MM.1S (cell line): ENCODE measurements around the gene TRIM69.

ENCODE experiments used
- DNase-seq: peaks from one replicate; pipeline ENCODE4 v3.0.0-alpha.2; 2015
- H2AFZ ChIP-seq: fragments of 300-600 bp; sonication (generic); 2 replicates; pipeline ENCODE4 v1.6.0; 2016; ENCODE audit warnings: antibody characterized with exemption, low read length
- H3F3A ChIP-seq: fragments of 300-600 bp; sonication (generic); 2 replicates; pipeline ENCODE4 v1.6.1; 2016; ENCODE audit warnings: mild to moderate bottlenecking, antibody characterized with exemption, low read length, moderate library complexity, mixed read lengths; ENCODE audit not compliant: insufficient read depth
- H3K27ac ChIP-seq: fragments of 300-600 bp; sonication (generic); 2 replicates; pipeline ENCODE4 v1.5.1; 2016; ENCODE audit warnings: mild to moderate bottlenecking, low read length
- H3K27me3 ChIP-seq: fragments of 300-600 bp; sonication (generic); replicated peaks from 2 replicates; pipeline ENCODE4 v1.6.0; 2016; ENCODE audit warnings: low read length; ENCODE audit not compliant: insufficient read depth
- H3K36me3 ChIP-seq: fragments of 300-600 bp; sonication (generic); replicated peaks from 2 replicates; pipeline ENCODE4 v1.6.1; 2016; ENCODE audit warnings: mild to moderate bottlenecking, low read length, mixed read lengths; ENCODE audit not compliant: insufficient read depth
- H3K4me1 ChIP-seq: fragments of 300-600 bp; sonication (generic); 2 replicates; pipeline ENCODE4 v1.6.1; 2016; ENCODE audit warnings: low read length, mixed read lengths
- H3K4me2 ChIP-seq: fragments of 300-600 bp; sonication (generic); 2 replicates; pipeline ENCODE4 v1.6.0; 2016; ENCODE audit warnings: low read depth, low read length
- H3K4me3 ChIP-seq: fragments of 300-600 bp; sonication (generic); 2 replicates; pipeline ENCODE4 v1.5.1; 2016; ENCODE audit warnings: low read length, mixed read lengths
- H3K79me2 ChIP-seq: fragments of 300-600 bp; sonication (generic); 2 replicates; pipeline ENCODE4 v1.6.1; 2016; ENCODE audit warnings: mixed run types, low read length, mixed read lengths
- H3K9ac ChIP-seq: fragments of 300-600 bp; sonication (generic); 2 replicates; pipeline ENCODE4 v1.6.1; 2016; ENCODE audit warnings: low read length, mixed read lengths
- H3K9me2 ChIP-seq: fragments of 300-600 bp; sonication (generic); replicated peaks from 2 replicates; pipeline ENCODE4 v1.6.1; 2016; ENCODE audit warnings: mild to moderate bottlenecking, low read length, mixed read lengths; ENCODE audit not compliant: insufficient read depth
- H3K9me3 ChIP-seq: fragments of 300-600 bp; sonication (generic); replicated peaks from 2 replicates; pipeline ENCODE4 v1.6.1; 2016; ENCODE audit warnings: mild to moderate bottlenecking, low read length, mixed read lengths; ENCODE audit not compliant: insufficient read depth
- H4K20me1 ChIP-seq: fragments of 300-600 bp; sonication (generic); 2 replicates; pipeline ENCODE4 v1.6.1; 2016; ENCODE audit warnings: mild to moderate bottlenecking, low read length, moderate library complexity, mixed read lengths; ENCODE audit not compliant: insufficient read depth
- CTCF ChIP-seq: fragments of 300-600 bp; sonication (generic); IDR thresholded peaks from 2 replicates; pipeline ENCODE4 v1.5.1; 2016; ENCODE audit warnings: antibody characterized with exemption, low read length, mixed read lengths
- EZH2 ChIP-seq: fragments of 300-600 bp; sonication (generic); optimal IDR thresholded peaks from 2 replicates; pipeline ENCODE3; 2017; ENCODE audit warnings: low read depth, mild to moderate bottlenecking, antibody characterized with exemption, low read length, mixed read lengths
- EZH2phosphoT487 ChIP-seq: fragments of 300-600 bp; sonication (generic); IDR thresholded peaks from 2 replicates; pipeline ENCODE4 v1.6.1; 2018; ENCODE audit warnings: antibody characterized with exemption, low read length

The TRIM69 gene

GRCh38 chr15:44711743-44712345 is 24.5 kb upstream of the TRIM69 start:
- peak overlapping the region; percentile 75 for H3K4me2 ChIP-seq
- peaks cover 42% of the 10 kb centered on the region for H3K4me1 ChIP-seq
- H3K36me3 ChIP-seq = peaks cover 18% of the 10 kb centered on the region
- no peak overlapping the region for H2AFZ ChIP-seq
- H3F3A ChIP-seq = peaks cover 52% of the 10 kb centered on the region
- peak overlapping the region; percentile 97 for H3K4me3 ChIP-seq
- no peaks in the 10 kb centered on the region for H3K27me3 ChIP-seq
- peak; percentile 43 for DNase-seq
- peak overlapping the region; percentile 97 for H3K27ac ChIP-seq
- no peaks in the 10 kb centered on the region for H3K9me3 ChIP-seq
- no peaks in the 10 kb centered on the region for H3K9me2 ChIP-seq
- peaks cover 44% of the 10 kb centered on the region for H4K20me1 ChIP-seq
- peak overlapping the region; percentile 97 for H3K9ac ChIP-seq
- TF ChIP-seq EZH2phosphoT487 = no peak
- TF ChIP-seq CTCF = no peak
- TF ChIP-seq EZH2 = no peak
- H3K79me2 ChIP-seq = peaks cover 58% of the 10 kb centered on the region

GRCh38 chr15:44712346-44713005 is 23.9 kb upstream of the TRIM69 start:
- H4K20me1 ChIP-seq = peaks cover 44% of the 10 kb centered on the region
- no peaks in the 10 kb centered on the region for H3K27me3 ChIP-seq
- peaks cover 58% of the 10 kb centered on the region for H3F3A ChIP-seq
- no peak overlapping the region for H2AFZ ChIP-seq
- H3K9ac ChIP-seq = peak overlapping the region; percentile 97
- peak overlapping the region; percentile 97; the same call in 1 of the 2 replicates for H3K27ac ChIP-seq
- peaks cover 48% of the 10 kb centered on the region for H3K4me1 ChIP-seq
- H3K4me3 ChIP-seq = peak overlapping the region; percentile 97
- H3K4me2 ChIP-seq = peak overlapping the region; percentile 75
- TF ChIP-seq CTCF (no peak), EZH2 (no peak), EZH2phosphoT487 (no peak)
- no peaks in the 10 kb centered on the region for H3K9me3 ChIP-seq
- H3K36me3 ChIP-seq = peaks cover 25% of the 10 kb centered on the region
- H3K79me2 ChIP-seq = peaks cover 60% of the 10 kb centered on the region
- H3K9me2 ChIP-seq = no peaks in the 10 kb centered on the region
- DNase-seq = peak; percentile 87

GRCh38 chr15:44713006-44713966 is 23.0 kb upstream of the TRIM69 start:
- peak overlapping the region; percentile 97; the same call in 1 of the 2 replicates for H3K9ac ChIP-seq
- peaks cover 32% of the 10 kb centered on the region for H3K36me3 ChIP-seq
- peaks cover 66% of the 10 kb centered on the region for H3F3A ChIP-seq
- H3K79me2 ChIP-seq = peaks cover 60% of the 10 kb centered on the region
- DNase-seq = peak; percentile 18
- peak overlapping the region; percentile 97; the same call in 1 of the 2 replicates for H3K27ac ChIP-seq
- H3K4me3 ChIP-seq = peak overlapping the region; percentile 97
- H3K9me3 ChIP-seq = no peaks in the 10 kb centered on the region
- peak overlapping the region; percentile 75 for H3K4me2 ChIP-seq
- peaks cover 44% of the 10 kb centered on the region for H4K20me1 ChIP-seq
- H2AFZ ChIP-seq = no peak overlapping the region
- H3K27me3 ChIP-seq = no peaks in the 10 kb centered on the region
- TF ChIP-seq EZH2 (no peak), CTCF (peak; percentile 41)
- H3K4me1 ChIP-seq = peaks cover 56% of the 10 kb centered on the region
- no peaks in the 10 kb centered on the region for H3K9me2 ChIP-seq
